GM21515 (cell line): ENCODE measurements around the gene NCAPD2.
"Not testable (repeated sequence)": the region's sequence is repeated elsewhere in the genome, so short reads cannot be mapped to it uniquely, and the experiment has no call there.

Experiments
- ATAC-seq: cut with Tn5 transposase; IDR thresholded peaks from one replicate; pipeline ENCODE4 v1.9.1; 2021; ENCODE audit not compliant: unreplicated experiment

NCAPD2 gene

DNA sequence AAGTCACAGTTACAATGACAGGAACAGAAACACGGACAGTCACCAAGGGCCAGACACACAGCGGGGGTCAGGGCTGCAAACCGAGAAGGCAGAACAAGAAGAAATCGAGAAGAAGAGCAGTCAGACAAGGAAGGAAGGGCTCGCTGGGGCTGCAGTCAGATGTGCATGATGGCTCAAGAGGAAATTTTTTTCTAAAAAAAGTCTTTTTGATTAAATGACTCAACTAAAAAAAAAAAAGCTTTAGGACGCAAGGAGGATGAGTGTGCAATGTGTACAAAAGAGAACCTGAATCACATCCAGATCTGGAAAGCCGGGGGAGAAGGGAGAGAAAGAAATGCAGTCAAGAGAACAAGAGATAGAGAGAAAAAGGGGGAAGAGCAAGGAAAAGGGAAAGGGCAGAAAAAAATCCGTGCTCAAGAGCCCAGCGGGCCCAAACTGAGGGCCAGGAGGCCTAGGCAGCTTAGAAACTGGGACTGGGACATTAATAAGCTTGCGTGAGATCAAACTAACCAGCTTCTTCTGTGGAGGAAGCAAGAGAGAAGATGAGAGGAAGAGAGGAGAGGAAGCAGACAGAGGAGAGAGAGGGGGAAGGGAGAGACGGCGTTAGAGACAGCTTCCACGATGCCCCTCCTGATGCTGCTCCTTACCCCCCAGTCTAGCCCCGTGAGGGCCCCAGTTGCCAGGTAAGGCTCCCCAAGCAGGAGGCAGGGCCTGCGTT lies 55.2 kb downstream of the NCAPD2 start:
- ATAC-seq, result no peak

DNA sequence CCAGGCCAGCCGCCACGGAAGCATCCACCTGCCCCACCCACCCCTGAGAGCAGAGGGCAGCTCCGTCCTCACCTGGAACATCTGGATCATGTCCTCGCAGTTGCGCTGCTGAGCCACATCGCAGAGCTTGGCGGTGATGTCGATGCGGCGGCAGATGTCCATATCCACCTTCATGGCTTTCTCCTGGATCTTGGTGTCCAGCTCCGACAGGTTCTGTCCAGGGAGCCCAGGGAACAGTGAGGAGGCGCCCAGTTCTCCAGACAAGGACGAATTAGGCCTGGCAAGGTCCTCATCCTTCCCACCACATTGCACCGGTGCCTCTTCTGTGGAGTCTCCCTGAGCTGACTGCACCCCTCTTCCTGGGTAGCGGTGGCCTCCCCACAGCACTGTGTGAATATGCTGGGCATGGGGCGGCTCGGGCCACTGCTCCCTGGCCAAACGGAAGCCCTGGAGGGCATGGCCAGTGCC lies 55.8 kb downstream of the NCAPD2 start:
- no peak for ATAC-seq

DNA sequence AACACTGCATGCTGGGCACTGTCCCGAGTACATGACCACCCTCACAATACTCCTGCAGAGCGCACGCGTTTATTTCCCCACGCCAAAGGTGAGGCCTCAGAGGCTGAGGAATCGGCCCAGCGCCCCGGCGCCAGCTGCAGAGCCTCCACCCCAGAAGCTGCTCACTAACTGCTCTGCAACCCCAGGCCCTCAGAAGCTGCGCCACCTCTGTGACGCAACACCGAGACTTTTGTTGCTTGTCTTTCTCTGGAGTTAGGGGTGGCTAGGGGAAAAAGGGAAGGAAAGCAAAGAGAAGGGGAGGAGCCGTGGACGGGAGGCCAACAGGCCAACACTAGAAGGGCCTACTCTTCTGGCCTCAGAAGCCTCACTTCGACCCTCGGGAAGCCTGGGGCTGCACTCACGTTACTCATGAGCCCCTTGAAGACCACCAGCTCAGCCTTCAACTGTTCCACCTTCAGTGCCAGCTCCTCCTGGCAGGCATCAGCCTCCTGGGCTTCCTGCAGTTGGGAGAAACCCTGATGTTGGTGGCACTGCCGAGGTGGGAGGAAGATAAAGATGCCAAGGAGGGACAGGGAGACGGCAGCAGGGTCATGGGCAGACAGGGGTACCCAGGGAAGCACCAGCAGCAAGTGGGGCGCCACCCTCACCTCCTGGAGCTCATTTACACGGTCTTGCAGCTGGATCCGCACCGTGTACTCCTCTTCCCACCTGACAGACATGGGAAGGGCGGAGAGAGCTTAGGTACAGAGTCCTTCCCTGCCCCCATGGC lies 56.6 kb downstream of the NCAPD2 start:
- no peak for ATAC-seq

DNA sequence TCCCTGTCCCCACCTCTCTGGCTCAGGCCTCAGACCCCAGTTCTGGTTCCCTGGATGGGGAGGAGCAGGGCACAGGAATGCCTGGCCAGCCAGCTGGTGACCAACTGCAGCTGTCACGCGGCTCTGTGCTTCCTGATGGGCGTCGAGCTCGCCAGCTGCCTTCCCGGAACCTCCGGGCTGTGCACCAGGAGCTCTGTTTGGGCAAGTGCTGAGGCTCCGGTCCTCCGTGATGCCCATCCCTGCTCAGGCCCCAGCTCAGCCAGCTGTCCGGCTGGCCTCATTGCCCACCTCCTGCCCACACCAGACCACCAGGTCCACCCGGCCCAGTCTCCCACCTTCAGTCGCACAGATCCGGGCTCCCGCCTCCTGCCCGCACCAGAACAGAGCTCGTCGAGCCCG lies 57.2 kb downstream of the NCAPD2 start:
- no peak for ATAC-seq

DNA sequence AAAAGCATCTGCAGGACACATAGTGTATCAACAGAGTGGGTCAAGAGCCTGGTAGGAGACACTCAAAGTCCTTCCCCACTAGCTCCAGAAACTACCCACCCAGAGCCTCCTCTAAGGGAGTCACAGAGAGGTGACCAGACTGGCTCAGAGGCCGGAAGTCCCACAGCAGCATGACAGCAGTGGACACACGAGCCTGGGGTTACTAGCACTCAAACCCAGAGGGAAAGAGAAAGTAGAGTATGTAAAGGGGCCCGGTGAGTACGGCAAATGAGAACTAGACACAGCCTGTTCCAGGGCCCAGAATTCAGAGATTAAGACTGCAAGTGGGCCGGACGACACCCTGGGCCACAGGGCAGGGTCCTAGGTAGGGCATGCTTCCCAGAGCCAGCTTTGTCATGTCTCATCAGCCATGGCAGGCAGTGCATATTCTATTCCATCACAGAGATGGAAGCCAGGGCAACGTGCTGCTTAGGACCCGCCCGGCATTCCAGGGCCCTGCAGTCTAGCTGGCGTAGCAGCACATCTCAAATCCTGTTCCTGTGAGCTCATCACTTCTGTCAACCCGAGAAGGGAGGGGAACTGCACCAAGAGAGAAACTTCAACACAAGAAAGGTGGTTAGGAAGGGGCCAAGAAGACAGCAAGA lies 57.7 kb downstream of the NCAPD2 start:
- no peak for ATAC-seq

DNA sequence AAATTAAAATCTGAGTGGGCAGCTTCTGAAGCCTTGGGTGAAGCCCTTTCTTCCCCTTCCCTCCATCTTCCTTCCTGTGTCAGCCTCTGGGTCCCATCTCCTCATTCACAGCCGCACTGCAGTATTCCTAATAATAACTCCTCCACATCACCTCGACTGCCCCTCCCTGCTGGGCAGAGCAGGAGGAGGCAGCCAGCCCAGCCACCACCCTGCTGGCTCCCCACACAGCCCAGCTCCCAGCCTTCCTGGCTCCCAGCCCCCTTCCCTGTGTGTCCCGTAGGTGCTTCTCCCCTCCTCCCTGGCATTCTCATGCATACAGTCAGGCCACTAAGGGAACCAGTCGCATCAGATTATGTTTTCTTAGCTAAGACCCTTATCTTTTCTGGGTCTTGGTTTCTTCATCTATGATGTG lies 58.2 kb downstream of the NCAPD2 start:
- ATAC-seq, result no peak

DNA sequence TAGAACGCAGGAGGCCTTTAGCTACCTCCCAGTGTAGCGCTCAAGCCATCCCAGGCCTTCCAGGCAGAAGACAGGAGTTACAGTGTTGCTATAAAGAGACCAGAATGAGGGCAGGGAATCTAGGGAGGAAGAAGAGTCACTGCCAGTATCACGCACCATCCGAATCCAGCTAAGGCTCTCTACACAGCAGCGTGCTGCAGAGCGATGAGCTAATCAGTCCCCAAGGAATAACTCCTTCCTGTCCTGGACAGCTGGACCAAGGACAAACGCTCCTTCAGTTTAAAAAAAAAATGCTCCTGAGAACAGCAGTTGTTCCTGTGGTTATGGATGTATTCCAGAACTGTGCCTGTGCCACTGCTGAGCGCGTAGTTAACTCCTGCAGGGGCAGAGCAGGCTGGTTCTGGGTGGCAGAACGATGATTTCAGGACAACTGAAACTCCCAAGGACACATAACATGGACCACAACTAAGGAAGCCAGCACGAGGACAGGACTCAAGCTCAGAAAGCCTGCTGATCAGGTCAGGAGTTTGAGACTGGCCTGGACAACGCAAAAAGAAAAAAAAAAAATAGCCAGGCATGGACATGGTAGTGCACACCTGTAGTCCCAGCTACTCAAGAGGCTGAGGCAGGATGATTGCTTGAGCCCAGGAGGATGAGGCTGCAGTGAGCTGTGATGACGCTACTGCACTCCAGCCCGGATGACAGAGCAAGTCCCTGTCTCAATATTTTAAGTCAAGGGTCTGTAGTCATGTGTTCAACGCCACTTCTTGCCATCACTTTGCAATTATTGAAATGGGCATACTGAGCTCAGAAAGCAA lies 59.4 kb downstream of the NCAPD2 start:
- no peak for ATAC-seq

DNA sequence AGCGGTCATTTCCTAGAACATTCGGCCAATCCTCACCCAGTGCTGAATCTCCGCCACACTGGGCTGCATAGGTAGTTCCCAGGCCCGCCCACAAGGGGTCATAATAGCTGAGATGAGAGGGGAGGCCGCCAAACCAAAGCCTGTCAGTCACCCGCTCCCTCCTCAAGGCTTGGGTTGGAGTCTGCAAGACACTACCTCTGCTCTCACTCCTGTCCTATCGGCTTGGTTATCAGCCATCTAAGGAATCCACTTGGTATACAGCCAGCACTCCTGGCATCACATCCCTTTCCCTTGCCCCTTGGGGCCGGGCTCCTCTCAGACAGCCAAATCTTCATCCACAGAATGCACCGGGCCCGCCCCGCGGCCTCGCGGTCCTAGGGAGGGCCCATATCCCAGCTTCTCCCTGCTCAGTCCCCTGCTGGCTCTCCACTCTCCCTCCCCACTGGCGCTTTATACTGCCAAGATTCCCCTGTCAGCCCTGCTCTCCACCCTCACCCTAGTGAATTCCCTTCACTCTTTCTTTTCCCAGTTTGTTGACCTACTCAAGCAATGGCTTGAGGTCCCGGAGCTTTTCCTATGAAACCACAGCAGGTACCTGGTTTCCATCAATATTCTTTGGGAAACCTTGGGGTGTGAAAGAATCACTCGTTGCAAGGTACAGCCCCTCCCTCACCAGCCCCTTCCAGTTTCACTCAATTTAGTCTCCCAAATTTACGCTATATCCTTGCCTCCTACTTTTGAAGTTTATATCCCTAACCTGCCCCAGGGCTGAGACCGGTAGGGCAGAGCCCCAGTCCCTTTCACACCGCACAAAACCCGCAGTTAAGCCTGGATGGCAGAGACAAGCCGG lies 60.5 kb downstream of the NCAPD2 start:
- peak; percentile 39 for ATAC-seq

DNA sequence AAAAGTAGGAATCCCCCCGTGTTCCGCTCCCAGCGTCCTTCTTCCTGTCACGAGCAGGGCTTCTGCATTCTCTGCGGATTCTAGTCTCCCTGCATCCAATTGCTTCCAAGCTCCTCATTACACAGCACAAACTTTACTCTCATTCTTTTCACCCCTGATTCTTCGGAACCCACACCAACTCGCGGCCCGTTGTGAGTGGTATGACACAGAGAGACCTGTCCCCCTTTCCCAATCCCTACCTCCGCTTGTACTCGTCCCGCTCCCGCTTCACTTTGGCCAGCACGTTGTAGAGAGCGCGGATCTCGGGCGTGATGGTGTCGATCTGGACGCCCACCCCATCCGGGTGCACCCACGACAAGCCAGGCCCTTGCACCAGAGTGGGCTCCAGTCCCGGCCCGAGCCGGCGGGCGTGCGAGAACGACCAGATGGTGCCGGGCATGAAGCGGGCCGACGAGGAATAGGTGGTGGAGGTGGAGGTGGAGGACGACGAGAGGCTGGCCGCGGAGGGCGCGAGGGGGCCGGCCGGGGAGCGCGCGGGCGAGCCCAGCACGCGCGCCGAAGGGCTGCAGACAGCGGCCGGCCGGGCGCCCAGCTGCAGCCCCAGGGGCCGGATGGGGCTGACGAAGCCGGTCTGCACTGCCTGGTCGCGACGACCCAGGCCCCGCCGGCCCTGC lies 61.3 kb downstream of the NCAPD2 start:
- ATAC-seq, result no peak

DNA sequence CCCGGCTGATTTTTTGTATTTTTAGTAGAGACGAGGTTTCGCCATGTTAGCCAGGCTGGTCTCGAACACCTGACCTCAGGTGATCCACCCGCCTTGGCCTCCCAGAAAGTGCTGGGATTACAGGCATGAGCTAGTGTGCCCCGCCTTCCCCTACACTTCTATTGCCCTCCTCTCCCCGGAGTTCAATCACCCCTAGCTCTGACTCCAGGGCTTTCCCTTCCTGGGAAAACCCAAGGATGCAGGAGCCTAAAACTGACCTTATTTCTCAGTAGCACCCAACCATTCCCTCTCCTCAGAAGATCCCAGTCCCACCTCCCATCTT lies 62.6 kb downstream of the NCAPD2 start:
- ATAC-seq, result not testable (repeated sequence)

DNA sequence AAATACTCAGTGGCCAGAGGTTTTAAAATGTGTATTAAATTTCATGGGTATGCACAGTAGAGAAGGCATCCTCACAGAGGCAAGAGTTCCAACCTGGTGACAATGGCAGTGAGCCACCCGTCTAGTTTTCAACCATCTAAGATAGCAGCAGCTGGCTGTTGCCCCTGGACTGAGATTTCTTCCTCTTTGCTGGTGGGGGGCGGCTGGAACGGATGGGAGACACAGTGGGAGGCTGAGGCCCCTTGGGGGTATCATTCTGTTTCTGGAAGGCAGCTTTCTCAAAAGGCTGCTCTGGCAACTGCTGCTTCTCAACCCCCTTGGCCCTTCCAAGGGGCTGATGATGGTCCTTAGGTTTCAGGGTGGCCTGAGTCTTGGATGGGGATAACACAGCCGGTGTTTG lies 63.0 kb downstream of the NCAPD2 start:
- ATAC-seq, result no peak

DNA sequence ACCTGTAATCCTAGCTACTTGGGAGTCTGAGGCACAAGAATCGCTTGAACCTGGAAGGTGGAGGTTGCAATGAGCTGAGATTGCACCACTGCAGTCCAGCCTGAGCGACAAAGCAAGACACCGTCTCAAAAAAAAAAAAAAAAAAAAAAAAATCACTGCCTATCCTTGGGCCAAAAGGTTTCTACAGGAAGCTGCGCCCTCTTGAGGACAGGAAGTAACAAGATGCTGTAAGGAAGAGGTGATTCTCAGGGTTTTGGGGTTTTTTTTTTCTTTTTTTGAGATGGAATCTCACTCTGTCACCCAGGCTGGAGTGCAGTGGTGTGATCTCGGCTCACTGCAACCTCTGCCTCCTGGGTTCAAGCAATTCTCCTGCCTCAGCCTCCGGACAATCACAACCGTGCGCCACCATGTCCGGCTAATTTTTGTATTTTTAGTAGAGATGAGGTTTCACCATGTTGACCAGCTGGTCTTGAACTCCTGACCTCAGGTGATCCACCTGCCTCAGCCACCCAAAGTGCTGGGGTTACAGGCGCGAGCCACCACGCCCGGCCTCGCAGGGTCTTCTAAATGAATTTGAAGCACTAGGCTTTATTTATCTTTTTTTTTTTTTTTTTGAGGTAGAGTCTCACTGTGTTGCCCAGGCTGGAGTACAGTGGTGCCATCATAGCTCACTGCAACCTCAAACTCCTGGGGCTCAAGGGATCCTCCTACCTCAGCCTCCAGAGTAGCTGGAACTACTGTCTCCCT lies 64.3 kb downstream of the NCAPD2 start:
- ATAC-seq, result not testable (repeated sequence)

DNA sequence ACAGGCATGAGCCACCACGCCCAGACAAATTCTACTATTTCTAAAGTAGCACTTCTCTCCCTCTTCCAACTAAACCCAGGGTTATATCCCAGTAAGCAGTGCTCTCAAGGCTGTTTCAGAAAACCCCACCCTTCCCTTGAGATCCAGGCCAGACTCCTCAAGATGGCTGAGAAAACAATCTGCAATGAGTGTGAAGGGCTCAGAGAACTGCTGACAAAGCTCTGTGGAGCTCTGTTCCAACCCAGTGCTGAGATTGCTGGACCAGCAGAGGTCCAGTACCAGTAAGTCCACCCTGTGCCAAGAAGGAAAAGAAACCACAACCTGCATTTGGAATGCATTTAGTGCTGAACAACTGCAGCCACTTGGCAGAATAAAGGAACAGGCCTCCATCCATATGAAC lies 65.6 kb downstream of the NCAPD2 start:
- no peak for ATAC-seq

DNA sequence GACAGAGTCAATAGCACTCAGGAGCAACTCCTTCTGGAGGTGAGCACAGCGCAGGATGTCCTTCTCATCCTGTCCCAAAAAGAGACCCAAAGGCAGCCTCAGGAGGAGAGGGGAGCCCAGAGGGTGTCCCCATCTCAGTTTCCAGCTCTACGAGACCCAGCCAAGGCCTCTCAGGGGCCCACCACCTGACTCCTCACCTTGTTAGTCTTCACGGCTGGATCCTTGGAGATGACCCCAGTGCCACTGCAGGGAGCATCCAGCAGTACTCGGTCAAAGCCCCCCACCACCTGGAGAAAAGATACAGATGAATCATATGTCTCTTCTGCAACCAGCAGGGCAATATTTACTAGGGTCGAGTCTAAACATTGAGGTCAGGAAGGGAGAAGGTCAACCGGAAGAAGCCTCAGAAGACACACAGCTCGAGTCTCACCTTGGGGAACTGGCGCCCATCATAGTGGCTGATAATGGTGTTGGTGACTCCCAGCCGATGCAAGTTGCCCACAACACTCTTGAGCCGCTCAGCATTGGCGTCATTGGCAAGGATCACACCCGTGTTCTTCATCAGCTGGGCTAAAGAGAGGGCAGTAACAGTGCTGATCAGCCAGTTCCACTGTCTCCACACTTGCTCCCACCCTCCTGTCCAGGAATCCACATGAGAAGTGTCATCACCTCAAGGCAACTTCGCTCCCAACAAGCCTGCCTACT lies 66.8 kb downstream of the NCAPD2 start:
- ATAC-seq, result no peak

DNA sequence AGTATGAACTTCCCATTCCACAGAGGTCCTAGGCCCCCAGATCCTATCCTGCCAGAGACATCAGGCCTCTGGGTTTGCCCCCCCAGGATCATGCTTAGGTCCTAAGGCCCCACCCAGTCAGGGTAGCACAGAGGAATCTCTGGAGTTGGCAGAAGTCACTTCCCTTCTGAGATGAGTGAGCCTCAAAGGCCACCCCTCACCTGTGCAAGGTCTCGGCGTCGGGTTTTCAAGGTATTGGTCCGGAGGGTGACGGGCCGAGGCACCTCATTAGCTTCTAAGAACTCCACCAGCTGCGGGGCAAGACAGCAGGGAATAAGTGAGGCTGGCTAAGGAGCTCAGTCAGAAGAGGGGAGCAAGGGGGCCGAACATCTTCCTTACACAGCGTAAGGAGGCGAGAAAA lies 69.0 kb downstream of the NCAPD2 start:
- ATAC-seq, result no peak

DNA sequence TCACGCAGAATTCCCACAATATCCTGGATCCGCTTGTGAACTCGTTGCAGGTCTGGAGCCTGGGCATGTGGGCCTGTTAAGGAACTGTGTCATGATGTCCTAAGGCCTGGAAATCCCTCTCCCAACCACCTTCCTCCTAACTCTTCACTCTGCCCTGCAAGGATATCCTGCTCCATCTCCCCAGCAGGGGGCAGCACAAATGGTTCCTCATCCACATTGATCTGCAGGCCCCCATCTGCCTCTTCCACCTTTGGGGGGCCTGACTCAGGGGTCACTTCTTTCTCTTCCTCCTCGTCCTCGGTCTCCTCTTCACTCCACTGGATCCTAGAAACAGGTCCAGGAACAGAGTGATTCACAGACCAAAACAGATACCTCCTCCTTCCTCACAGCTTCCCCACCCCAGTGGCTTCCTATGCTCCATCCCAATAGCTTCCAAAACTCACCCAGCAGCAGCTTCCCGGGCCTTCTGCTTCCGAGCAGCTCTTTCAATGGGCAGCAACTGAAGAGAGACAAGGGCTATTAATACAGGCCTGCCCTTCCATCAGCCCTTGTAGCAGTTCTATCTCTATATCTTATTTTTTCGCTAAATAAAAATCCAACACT lies 69.6 kb downstream of the NCAPD2 start:
- ATAC-seq, result no peak

DNA sequence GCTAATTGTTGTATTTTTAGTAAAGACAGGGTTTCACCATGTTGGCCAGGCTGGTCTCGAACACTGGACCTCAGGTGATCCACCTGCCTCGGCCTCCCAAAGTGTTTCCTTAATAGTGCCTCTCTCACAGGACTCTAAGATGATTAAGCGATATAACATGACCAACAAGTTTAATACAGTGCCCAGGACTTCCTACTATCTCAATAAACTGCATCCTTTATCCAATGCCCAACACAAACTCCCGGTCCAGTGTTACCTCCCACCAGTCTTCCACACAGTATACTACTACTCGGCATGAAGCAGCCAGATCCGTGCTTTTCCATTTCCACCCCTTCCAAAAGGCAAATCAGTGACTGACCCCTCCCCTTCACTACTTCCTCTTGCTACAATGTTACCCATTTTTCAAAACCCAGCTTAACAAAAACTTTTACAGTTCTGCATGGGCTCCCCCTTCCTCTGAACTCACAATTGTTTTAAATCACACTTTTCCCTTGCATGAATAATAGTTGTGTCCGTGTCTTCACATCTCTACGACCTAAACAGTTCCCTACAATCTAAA lies 73.3 kb downstream of the NCAPD2 start:
- no peak for ATAC-seq

DNA sequence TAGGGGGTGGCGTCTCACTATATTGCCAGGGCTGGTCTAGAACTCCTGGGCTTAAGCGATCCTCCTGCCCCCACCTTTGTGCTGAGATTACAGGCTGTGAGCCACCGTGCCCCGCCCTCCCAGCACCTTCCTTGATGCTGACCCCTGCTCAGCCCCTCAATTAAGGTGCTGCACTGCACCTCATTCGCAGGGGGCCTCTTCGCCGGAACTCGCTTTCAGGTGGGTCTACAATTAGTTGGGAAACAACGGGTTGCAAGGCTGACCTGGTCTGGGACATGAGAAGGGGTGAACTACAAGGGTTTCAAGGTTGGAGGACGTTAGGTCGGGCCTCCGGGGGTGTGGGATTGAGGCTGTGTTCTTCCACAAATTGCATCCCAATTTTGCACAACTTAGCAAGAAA lies 75.4 kb downstream of the NCAPD2 start:
- no peak for ATAC-seq
